GM12874 (cell line): ENCODE results near the gene PRKG1.

ENCODE experiments used
- TF ChIP-seq, protein P1 (sequence below): IDR thresholded peaks from 2 replicates; pipeline ENCODE4 v1.5.1; 2011; ENCODE audit warnings: low read depth, mild to moderate bottlenecking, control low read depth, low read length, moderate library complexity; ENCODE audit not compliant: insufficient read depth

The PRKG1 gene

GRCh38 chr10:52019656-52020055, 945.4 kb downstream of the PRKG1 start:
- TF ChIP-seq, protein P1, sequence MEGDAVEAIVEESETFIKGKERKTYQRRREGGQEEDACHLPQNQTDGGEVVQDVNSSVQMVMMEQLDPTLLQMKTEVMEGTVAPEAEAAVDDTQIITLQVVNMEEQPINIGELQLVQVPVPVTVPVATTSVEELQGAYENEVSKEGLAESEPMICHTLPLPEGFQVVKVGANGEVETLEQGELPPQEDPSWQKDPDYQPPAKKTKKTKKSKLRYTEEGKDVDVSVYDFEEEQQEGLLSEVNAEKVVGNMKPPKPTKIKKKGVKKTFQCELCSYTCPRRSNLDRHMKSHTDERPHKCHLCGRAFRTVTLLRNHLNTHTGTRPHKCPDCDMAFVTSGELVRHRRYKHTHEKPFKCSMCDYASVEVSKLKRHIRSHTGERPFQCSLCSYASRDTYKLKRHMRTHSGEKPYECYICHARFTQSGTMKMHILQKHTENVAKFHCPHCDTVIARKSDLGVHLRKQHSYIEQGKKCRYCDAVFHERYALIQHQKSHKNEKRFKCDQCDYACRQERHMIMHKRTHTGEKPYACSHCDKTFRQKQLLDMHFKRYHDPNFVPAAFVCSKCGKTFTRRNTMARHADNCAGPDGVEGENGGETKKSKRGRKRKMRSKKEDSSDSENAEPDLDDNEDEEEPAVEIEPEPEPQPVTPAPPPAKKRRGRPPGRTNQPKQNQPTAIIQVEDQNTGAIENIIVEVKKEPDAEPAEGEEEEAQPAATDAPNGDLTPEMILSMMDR = no peak

GRCh38 chr10:52020173-52020572, 945.9 kb downstream of the PRKG1 start:
- TF ChIP-seq, protein P1 = no peak

DNA sequence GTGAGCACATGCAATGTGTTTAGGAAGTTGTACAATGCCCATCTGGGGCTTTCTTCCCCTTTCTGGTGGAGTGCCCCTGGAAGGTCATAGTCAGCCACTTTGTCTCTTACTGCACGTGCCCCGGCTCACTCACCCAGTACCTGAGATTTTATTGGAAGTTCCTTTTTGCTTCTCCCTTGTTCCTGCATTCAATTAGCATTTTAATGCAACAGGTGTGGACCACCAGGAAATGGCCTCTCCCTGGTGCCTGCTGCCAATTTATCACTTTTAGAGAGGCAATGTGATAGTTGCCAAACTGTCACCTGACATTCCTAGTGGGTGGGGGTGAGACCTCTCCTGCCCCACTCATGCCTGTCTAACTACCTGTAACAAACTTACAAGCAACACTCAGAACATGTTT, 946.4 kb downstream of the PRKG1 start:
- TF ChIP-seq, protein P1 = no peak

GRCh38 chr10:52027055-52027705, 952.9 kb downstream of the PRKG1 start:
- TF ChIP-seq, protein P1 = no peak

DNA sequence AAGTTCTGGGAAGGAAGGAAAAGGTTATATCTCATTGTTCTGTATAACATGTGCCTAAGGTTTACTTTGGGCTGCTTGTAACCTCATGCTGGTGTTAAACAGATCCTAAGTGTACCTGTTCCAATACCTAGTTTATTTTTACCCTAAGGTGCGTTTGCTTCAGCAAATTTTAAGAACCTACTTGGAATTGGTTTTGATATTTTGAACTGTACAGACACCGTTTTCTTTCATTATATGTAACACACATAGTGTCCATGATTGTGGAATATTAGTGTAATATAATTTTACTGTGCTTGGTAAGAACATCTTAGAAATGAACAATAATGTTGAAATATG, 954.2 kb downstream of the PRKG1 start:
- TF ChIP-seq, protein P1 = no peak

DNA sequence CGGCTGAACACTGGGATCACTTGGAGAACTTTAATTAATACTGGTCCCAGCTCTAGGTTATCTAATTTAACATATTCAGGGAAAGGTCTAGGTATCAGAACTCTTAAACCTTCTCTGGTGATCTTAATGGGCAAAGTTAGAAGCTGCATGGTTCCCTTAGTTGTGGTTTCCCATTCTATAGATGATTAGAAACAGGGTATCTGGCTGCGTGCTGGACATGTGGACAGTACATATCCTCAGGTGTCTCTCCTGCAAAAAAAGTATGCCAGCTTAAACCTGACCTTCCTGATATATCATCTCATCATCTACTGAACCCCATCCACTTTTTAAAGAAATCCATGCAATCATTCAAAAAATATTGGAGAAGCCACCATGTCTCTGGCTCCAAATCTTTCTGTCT, 955.3 kb downstream of the PRKG1 start:
- TF ChIP-seq, protein P1 = no peak

DNA sequence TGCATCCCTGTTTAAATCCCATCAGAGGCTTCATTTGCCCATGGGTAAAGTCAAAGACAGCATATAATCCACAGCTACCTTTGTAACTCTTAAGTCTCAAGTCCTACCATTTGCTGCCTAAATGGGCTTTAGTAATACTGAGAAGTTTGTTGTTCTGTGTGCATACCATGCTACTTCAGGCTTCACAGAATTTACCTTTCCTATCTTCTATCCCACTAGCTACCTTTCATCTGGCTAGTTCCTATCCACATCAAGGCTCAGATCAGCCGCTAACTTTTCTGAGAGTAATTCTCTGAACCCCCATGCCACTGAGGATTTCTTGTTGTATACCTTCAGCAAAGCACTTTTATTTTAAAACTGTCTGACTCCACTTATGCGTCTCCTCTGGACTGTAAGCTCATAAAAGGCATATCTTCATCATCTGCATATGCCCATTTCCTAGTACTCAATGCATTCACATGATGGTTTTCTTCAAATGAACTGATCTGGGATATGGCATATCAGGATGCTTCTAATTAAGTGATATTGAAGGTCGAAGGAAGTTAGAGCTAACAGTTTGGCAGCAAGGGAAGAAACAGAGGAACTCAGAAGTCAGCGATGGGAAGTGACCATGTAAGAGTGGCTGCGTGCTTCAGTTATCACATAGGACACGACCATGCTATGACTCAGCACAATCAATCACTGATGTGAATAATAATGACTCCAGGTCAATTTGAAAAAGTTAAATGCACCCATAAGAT, 955.9 kb downstream of the PRKG1 start:
- TF ChIP-seq, protein P1 = no peak
